GM21423 (cell line): Measurements from ENCODE around the gene LDLRAD4.

Experiments
- ATAC-seq: cut with Tn5 transposase; IDR thresholded peaks from one replicate; pipeline ENCODE4 v1.9.1; 2021; ENCODE audit warnings: mild to moderate bottlenecking, moderate library complexity; ENCODE audit not compliant: unreplicated experiment

Gene LDLRAD4

GRCh38 chr18:13440277-13441248, 222.0 kb downstream of the LDLRAD4 start:
- no peak for ATAC-seq

DNA sequence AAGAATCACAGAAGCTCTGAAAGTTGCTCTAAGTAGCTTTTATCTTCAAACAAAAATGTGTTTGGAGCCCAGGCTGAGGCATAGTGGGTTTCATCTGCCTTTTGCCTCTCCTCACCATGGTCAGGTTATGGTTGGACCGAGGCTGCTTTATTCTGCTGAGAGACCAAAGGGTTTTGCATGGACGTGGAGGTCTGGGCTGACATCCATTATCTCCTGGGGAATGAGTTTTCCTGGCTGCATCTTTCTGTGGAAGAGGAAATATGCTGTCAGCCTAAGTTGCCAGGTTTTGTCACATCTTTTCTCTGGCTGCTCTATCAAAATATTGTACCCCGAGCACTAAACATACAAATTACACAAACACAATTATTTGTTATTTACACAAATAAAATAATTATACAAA, 223.2 kb downstream of the LDLRAD4 start:
- ATAC-seq = no peak

DNA sequence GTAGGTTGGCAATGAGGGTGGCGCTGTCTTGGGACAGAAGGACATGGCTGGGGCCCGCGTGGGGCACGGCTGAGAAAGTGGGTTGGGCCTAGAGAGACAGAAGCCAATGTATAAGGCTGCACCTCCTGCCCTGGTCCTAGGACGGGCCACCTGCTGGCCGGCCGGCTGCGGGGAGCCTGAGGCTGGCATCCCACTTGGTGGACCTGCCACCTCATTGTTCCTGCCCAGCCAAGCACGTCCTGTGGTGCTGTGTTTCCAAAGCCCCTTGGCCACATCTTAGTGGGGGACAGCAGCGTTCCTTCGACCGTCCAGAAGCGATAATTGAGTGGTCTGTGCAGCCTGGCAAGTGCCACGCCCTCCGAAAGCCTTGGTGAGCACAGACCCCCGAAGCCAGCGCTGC, 223.9 kb downstream of the LDLRAD4 start:
- no peak for ATAC-seq

- ATAC-seq = no peak
Measured at GRCh38 chr18:13443552-13443951, 225.0 kb downstream of the LDLRAD4 start.

DNA sequence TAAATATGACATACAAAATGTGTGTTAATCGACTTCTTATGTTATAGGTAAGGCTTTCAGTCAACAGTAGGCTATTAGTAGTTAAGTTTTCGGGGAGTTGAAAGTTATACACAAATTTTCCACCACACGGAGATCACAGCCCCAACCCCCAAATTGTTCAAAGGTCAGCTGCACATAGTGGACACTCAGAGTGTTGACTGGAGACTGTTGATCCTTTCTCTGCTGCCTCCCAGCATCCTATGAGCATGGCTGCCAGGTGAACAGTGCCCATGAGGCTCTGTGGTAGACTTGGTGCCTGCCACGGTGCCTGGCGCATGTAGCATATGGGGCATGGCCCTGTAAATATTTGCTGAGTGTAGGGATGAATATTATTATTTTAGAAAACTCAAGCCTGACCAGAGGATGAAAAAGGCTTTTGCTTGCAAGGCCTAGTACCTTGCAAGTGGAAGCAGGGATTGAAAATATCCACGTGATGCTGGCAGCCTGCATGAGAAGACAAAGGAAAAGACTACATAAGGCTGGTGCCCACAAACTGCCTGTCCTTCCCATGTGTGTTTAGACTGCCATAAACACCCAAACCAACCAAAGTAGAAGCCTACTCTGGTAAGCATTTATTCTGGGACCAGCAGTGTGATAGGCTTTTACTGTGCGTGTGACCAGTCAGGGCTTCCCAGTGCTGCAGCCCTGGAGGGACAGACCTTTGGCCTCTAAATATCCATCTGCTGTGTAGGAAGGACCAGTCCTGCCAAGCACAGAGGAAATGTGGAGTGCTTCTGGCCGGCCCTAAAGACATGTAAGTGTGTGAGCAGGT, 226.1 kb downstream of the LDLRAD4 start:
- ATAC-seq = no peak

GRCh38 chr18:13445241-13445897, 226.8 kb downstream of the LDLRAD4 start:
- ATAC-seq = no peak

DNA sequence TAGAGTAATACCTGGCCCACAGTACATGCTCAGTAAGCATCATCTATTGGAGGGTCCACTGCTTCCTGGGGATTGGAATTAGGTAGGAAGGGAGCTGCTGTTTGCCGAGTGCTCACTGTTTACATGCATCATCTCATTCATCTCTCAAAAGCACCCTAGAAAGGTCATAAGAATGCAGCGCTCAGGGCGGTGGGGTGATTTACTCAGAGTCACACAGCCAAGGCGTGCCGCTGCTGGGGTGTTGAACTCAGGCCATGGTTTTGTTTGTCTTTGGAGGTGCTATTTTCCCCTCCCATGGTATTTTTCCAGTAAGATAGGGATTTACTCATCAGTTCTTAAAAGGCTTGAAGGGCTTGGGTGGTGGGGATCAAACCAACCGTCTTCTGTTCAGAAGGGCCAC, 227.5 kb downstream of the LDLRAD4 start:
- ATAC-seq = no peak

DNA sequence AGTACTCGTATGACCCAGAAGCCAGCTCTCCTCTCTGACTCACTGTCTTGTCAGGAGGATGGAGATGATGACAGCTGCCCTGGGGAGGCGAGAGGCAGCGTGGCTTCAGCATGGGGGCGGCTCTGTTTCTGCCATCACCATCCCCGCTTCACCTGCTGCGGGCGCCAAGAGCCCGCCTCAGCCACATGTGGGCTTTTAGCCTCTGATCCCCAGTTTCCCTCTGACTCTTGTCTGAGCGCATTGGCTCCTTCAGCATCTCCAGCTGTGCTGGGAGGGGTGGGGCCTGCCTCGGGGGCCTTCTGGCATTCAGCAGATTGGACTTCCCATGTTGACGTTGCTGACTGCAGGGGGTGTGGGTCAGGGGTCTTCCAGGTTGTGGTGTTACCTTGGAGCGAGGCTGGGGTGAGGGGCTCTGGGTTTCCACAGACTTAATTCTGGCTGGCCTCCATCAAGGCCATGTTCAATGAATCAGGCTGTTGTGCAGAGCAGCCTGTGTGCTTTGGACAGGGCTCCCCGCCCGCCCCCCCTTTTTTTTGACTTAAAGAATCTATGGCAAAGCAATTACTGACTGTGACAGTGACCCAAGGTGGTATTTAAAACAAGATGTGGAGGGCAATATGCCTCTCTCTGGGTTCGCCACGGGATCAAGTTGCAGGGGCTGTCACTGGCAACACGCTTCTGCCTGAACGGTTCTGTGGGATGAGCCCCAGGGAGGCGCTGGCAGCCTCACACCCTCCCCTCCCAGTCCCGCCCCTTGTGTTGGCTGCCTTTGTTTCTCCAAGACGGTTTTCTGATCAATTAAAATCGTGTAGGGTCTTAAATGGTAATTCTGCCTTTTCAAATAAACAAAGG, 228.3 kb downstream of the LDLRAD4 start:
- ATAC-seq = no peak

DNA sequence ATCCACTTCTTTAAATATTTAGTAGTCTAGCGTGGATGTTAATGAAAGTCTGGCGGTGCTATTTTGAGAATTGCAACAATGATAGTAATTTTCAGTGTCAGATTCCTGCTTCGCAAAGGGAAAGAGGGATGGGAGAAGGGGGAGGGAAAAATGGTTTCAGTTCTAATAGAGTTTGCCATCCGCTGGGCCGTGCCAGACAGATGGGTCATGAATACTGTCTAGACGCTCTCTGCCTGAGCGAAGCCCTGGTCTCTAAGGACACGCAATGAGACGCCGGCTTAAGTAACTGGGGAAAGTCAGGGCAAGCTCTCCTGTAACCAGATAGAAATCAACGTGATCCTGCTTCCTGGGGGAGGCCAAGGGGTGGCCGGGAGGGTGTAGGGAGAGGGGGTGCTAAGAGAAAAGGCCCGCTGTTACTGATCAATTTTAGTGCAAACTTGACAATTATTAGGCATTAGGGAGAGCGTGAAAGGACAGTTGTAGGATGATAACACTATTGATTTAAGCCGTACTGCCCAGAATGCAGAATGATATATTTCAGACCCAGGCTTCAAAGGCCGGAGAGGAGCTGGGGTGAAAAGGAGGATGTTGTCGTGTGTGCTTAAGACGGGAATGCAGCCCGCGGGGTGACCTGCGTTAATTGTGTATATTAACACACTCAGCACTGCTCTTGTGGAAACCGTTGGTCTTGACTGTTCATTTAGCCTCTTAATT, 229.2 kb downstream of the LDLRAD4 start:
- ATAC-seq = no peak

DNA sequence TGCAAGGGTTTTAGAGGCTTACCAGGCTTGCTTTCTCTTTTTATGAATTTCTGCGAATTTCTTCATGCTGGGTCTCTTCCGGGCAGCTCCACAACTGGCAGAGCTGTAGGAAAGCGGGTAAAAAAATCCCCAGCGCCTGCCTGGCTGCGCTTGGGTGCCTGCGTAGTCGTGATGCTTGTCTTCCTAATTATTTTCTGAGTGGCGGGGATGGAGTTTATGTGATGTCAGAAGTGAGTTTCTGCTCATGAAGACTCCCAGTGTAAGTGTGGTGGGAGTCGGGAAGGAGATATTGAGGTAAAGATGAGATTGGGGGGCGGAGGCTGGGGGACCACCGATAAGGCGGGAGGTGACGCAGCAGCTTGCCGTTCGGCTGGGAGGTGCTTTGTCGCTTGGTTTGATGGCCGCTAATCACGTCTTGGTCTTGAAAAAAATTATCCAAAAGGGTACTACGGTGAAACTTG, 229.8 kb downstream of the LDLRAD4 start:
- ATAC-seq = no peak

GRCh38 chr18:13449651-13450050, 231.1 kb downstream of the LDLRAD4 start:
- ATAC-seq = no peak

DNA sequence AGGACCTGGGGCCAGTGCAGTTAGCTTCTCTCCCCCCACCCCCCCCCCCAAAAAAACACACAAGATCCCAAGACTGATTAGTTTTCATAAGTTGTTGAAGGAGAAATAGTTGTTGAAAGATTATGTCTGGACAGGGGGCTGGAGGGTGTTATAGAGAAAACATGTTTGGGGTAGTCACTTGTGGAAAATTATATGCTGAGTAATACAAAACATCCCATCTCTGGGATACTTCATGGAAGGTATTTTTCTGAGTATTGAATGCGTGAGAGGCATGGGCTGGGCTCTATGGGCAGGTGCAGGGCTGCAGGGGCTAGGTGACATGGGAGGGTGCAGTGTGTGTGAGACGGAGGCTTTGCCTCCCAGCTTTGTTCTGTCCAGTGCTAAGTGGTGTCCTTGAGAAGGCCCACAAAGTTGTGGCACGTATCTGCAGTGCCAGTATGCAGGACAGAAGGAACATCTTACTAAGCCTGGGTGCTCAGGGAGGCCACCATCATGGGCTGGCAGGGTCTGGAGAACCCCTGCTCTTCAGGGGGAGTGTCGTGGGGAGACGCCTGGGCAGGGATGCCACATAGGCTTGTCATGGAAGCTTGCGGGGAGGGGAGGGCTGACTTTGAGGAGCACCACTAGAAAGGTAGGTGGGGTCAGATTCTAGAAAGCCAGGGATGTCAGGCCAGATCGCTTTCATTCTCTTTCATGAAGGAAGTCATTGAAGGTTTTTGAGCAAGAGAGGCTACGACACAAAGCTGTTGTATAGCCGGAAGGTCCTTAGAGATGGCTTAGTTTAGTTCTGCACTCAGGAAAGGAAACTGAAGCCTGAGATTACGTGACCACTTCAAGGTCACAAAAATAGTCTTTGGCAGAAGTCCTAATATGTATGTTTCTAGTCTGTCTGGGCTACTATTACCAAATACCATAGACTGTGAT, 232.0 kb downstream of the LDLRAD4 start:
- ATAC-seq = peak; percentile 76

DNA sequence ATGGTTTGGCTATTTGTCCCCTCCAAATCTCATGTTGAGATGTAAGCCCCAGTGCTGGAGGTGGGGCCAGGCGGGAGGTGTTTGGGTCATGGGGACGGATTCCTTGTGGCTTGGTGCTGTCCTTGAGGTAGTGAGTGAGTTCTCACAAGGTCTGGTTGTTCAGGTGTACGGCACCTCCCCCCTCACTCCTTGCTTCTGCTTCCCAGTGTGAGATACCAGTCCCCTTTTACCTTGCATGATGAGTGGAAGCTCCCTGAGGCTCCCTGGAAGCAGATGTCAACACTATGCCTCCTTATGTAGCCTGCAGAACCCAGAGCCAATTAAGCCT, 232.6 kb downstream of the LDLRAD4 start:
- no peak for ATAC-seq

GRCh38 chr18:13451661-13452387, 233.3 kb downstream of the LDLRAD4 start:
- no peak for ATAC-seq

GRCh38 chr18:13452388-13452811, 233.8 kb downstream of the LDLRAD4 start:
- ATAC-seq = no peak

DNA sequence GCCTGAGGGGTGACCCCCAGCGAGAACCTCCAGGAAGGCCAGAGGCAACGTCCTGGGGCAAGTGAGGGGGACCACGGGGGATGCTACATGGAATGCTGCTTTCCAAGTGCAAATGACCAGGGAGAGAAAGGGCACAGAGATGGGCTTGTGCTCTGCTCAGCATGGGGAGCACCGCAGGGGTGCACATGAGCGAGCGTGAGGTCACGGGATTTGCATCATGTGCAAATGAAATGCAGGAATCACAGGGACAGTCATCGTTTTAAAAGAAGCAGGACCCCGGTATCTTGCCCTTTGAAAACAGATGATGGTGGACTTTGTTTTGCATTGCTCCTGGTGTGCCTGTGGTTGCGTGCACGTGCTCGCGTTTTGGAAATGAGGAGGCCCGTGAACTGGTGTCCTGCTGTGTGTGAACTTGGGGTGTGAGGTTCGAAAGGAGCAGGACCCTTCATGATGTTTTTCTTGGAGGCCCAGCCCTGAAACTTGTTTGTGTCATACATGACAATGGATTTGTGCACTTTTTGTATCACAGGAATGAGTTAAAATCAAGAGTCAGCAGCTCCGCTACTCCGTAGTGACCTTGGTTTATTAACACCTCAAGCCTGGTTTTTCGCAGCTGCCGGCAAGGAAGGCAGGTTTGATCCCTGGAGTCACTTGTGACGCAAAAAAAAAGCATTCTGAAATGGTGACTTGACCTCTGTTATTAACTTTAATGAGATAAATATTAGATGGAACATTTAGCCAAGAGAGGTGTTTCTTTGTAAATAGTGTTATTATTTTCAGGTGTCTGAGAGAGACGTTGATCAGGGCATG, 234.5 kb downstream of the LDLRAD4 start:
- ATAC-seq = no peak

DNA sequence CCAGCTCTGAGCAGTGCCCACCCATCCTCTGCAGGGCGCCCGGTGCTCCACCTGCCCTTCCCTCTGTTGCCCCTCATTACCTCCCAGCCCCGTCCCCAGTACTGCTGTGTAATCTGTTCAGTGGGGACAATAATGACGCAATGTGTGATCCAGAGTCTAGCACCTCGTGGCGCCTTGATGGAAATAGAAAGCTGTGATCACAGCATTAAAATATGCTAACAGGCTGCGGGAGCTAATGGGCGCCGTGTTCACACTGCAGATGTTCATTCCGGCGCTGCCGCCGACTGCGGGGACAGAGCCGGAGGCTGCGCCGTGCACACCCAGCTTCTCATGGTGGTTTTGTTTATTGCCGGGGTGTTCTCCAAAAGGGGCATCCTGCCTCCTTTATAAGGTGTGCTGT, 235.2 kb downstream of the LDLRAD4 start:
- no peak for ATAC-seq
